HepG2 (cell line): ENCODE results near the gene KRT38. TPM values are rescaled to one million over a fixed set of nuclear protein-coding genes. Genes with fewer than 3 reads are reported as not detected.

Experiments used
- ATAC-seq: fragments of 200-7000 bp; cut with Tn5 transposase; 3 replicates; pipeline ENCODE4 v1.9.1; 2020; ENCODE audit warnings: mild to moderate bottlenecking, moderate library complexity
- BruUV-seq: library from RNA; stranded (reverse); fragments of 400-500 nt; replicated peaks from 2 replicates; lab custom pipeline; 2021; lab: Mats Ljungman, UMichigan
- CTCF ChIA-PET: fragments of 300-600 bp; formaldehyde crosslinking; extraction: SDS; loops from one replicate; lab custom pipeline; 2021; ENCODE audit warnings: low total read pairs, inconsistent platforms, low intra/inter-chr PET ratio; lab: Yijun Ruan, JAX
- POLR2A ChIA-PET: fragments of 350-600 bp; sonication (Branson Sonifier 250); formaldehyde crosslinking; loops from one replicate; lab custom pipeline; 2020; ENCODE audit warnings: antibody characterized with exemption, inconsistent platforms; lab: Yijun Ruan, JAX
- DNase-seq: peaks from one replicate; pipeline ENCODE4 v3.0.0-alpha.2; 2015; ENCODE audit warnings: low spot score
- FAIRE-seq: peaks from 3 replicates; lab custom pipeline; 2011; peaks lifted over from hg19 to GRCh38; lab: Jason Lieb, UNC
- H2AFZ ChIP-seq: one replicate; pipeline ENCODE4 v1.6.1; 2011; ENCODE audit warnings: low read length, inconsistent platforms
- H3K27ac ChIP-seq: fragments of 300-600 bp; 3 replicates; pipeline ENCODE4 v1.8.0; 2011; ENCODE audit warnings: mixed run types, mild to moderate bottlenecking, mixed read lengths, low read length, inconsistent platforms; ENCODE audit not compliant: insufficient read depth; ENCODE audit errors: extremely low read length
- H3K27me3 ChIP-seq, 2 experiments: fragments of 200-600 bp in 1 of 2; 2 replicates in 1 of 2; 3 replicates in 1 of 2; pipeline versions ENCODE4 v1.6.0 to v1.8.0; 2011; ENCODE audit warnings: low read length in 2 of 2, mild to moderate bottlenecking in 2 of 2, moderate library complexity in 2 of 2, inconsistent platforms in 1 of 2; ENCODE audit not compliant: insufficient read depth in 2 of 2, control insufficient read depth in 1 of 2
- H3K36me3 ChIP-seq, 2 experiments: fragments of 200-600 bp in 1 of 2; replicated peaks in 1 of 2; 2 replicates in 1 of 2; 3 replicates in 1 of 2; pipeline versions ENCODE4 v1.5.1 to v1.8.0; 2011; ENCODE audit warnings: low read length in 2 of 2, inconsistent platforms in 1 of 2; ENCODE audit not compliant: insufficient read depth in 2 of 2, control insufficient read depth in 1 of 2
- H3K4me1 ChIP-seq: 2 replicates; pipeline ENCODE4 v1.5.1; 2012; ENCODE audit warnings: low read length, inconsistent platforms; ENCODE audit not compliant: insufficient read depth
- H3K4me2 ChIP-seq: 2 replicates; pipeline ENCODE4 v1.6.0; 2011; ENCODE audit warnings: low read depth, low read length, inconsistent platforms
- H3K4me3 ChIP-seq, 3 experiments: fragments of 200-600 bp in 1 of 3; sonication (generic), shearing (Covaris generic) in 1 of 3; replicated peaks in 1 of 3; 2 replicates each; pipeline ENCODE4 v1.5.1; 2011 to 2016; ENCODE audit warnings: low read length in 3 of 3, inconsistent platforms in 2 of 3, low read depth in 2 of 3, mild to moderate bottlenecking in 2 of 3, control low read depth in 1 of 3, mixed read lengths in 1 of 3; ENCODE audit not compliant: insufficient read depth in 1 of 3
- H3K79me2 ChIP-seq: one replicate; pipeline ENCODE4 v1.6.1; 2011; ENCODE audit warnings: low read length, inconsistent platforms; ENCODE audit not compliant: insufficient read depth
- H3K9ac ChIP-seq: 2 replicates; pipeline ENCODE4 v1.6.0; 2011; ENCODE audit warnings: mild to moderate bottlenecking, low read depth, low read length, inconsistent platforms; ENCODE audit not compliant: insufficient read depth
- H3K9me3 ChIP-seq: 2 replicates; pipeline ENCODE4 v1.5.1; 2012; ENCODE audit warnings: mild to moderate bottlenecking, low read length
- H4K20me1 ChIP-seq: 2 replicates; pipeline ENCODE4 v1.6.0; 2011; ENCODE audit warnings: inconsistent platforms, mild to moderate bottlenecking, low read length, moderate library complexity; ENCODE audit not compliant: insufficient read depth
- CEBPB ChIP-seq: IDR thresholded peaks from 2 replicates; pipeline ENCODE4 v1.6.1; 2011; ENCODE audit warnings: low read depth, low read length, improper control_type of control experiment, borderline replicate concordance
- CEBPG ChIP-seq: IDR thresholded peaks from 2 replicates; pipeline ENCODE4 v1.6.1; 2016
- EP300 ChIP-seq, 3 experiments: sonication (generic) in 1 of 3; formaldehyde crosslinking in 1 of 3; IDR thresholded peaks; 2 replicates each; pipeline versions ENCODE4 v1.5.1 to v1.6.1; 2011 to 2020; ENCODE audit warnings: low read depth in 2 of 3, low read length in 2 of 3, borderline replicate concordance in 1 of 3, improper control_type of control experiment in 1 of 3, mild to moderate bottlenecking in 1 of 3, missing genetic modification reagents in 1 of 3, moderate library complexity in 1 of 3
- GATAD2A ChIP-seq: IDR thresholded peaks from 2 replicates; pipeline ENCODE4 v1.6.1; 2016
- HMG20A ChIP-seq: IDR thresholded peaks from 2 replicates; pipeline ENCODE4 v1.6.1; 2016; ENCODE audit warnings: borderline replicate concordance
- HNF4G ChIP-seq, 2 experiments: sonication (generic) in 1 of 2; formaldehyde crosslinking in 1 of 2; IDR thresholded peaks; 2 replicates each; pipeline versions ENCODE4 v1.4.0 to v1.6.1; 2011 to 2020; ENCODE audit warnings: borderline replicate concordance in 2 of 2, low read depth in 2 of 2, mild to moderate bottlenecking in 2 of 2, low read length in 1 of 2, missing genetic modification reagents in 1 of 2, moderate library complexity in 1 of 2
- JDP2 ChIP-seq: sonication (generic); formaldehyde crosslinking; IDR thresholded peaks from 2 replicates; pipeline ENCODE4 v1.8.1; 2022; ENCODE audit warnings: missing genetic modification reagents, borderline replicate concordance
- KLF9 ChIP-seq: IDR thresholded peaks from 2 replicates; pipeline ENCODE4 v1.6.1; 2016; ENCODE audit warnings: low read depth
- PCBP2 ChIP-seq: fragments of 200-400 bp; formaldehyde crosslinking; optimal IDR thresholded peaks from 2 replicates; pipeline ENCODE3; 2018; ENCODE audit warnings: low read length, low read depth; ENCODE audit not compliant: poor library complexity, severe bottlenecking
- SMC3 ChIP-seq: IDR thresholded peaks from 2 replicates; pipeline ENCODE4 v1.6.1; 2011; ENCODE audit warnings: low read length, improper control_type of control experiment
- SOX13 ChIP-seq, 3 experiments: fragments of 450-650 bp in 1 of 3; sonication (generic) in 1 of 3; formaldehyde crosslinking in 1 of 3; IDR thresholded peaks in 2 of 3; conservative IDR thresholded peaks in 1 of 3; 2 replicates each; pipeline versions ENCODE4 v1.5.0 to v1.6.1; 2016 to 2020; ENCODE audit warnings: antibody characterized with exemption in 1 of 3, mild to moderate bottlenecking in 1 of 3, missing compliant biosample characterization in 1 of 3, missing genetic modification reagents in 1 of 3, moderate library complexity in 1 of 3
- TEAD3 ChIP-seq: optimal IDR thresholded peaks from 2 replicates; pipeline ENCODE3; 2016; ENCODE audit warnings: borderline replicate concordance
- TMF1 ChIP-seq: sonication (generic); formaldehyde crosslinking; IDR thresholded peaks from 2 replicates; pipeline ENCODE4 v1.8.1; 2022; ENCODE audit warnings: low read depth, missing genetic modification reagents
- ZNF597 ChIP-seq: sonication (generic); formaldehyde crosslinking; IDR thresholded peaks from 2 replicates; pipeline ENCODE4 v1.5.0; 2020; ENCODE audit warnings: missing genetic modification reagents
- ZNF614 ChIP-seq: IDR thresholded peaks from 2 replicates; pipeline ENCODE4 v1.6.1; 2018; ENCODE audit warnings: missing biosample characterization, missing genetic modification reagents, inconsistent platforms, borderline replicate concordance
- ZNF629 ChIP-seq: sonication (generic); formaldehyde crosslinking; conservative IDR thresholded peaks from 2 replicates; pipeline ENCODE4 v1.5.0; 2020; ENCODE audit warnings: missing genetic modification reagents
- ZNF644 ChIP-seq: IDR thresholded peaks from 2 replicates; pipeline ENCODE4 v1.6.1; 2016; ENCODE audit warnings: low read depth
- WGBS: methylation state at CpG from one replicate; pipeline ENCODE4 v1.1.6; 2017; ENCODE audit warnings: low lambda C conversion rate; 5-methylcytosine and 5-hydroxymethylcytosine counted together
- in situ Hi-C: cut with HindIII; loops from 2 replicates; pipeline ENCODE4 v1.10.0; 2017; ENCODE audit warnings: low pct_unique_long_range_greater_than_20kb; ENCODE audit not compliant: extremely low pct_ligation_motif_present
- intact Hi-C: fragments of 100-400 bp; cut with micrococcal nuclease; formaldehyde crosslinking; loops from one replicate; pipeline ENCODE4 v1.10.0; 2022; ENCODE audit not compliant: unreplicated experiment
- polyA plus RNA-seq, 8 experiments: library from polyadenylated mRNA; depleted of rRNA in 3 of 8; stranded (reverse) in 7 of 8; unstranded in 1 of 8; fragments of >200 nt; fragmentation: Illumina TruSeq in 4 of 8; extraction: Trizol in 4 of 8; gene quantifications; 2 replicates each; pipeline versions ENCODE4 v1.2.1 to v1.2.3, GENCODE V29; 2011 to 2016; ENCODE audit warnings: low read depth in 4 of 8, missing spikeins in 1 of 8, mixed read lengths in 1 of 8; ENCODE audit not compliant: insufficient read depth in 1 of 8
- total RNA-seq, 5 experiments: library from RNA; depleted of rRNA; stranded (reverse); fragments of >200 nt; fragmentation: Illumina TruSeq; extraction: Trizol; gene quantifications; 2 replicates each; pipeline ENCODE4 v1.2.3, GENCODE V29; 2016; ENCODE audit warnings: low read depth in 1 of 5
- TF ChIP-seq, protein P1 (sequence below): sonication (generic); formaldehyde crosslinking; IDR thresholded peaks from 2 replicates; pipeline ENCODE4 v1.5.0; 2020; ENCODE audit warnings: mild to moderate bottlenecking, low read depth, missing genetic modification reagents, borderline replicate concordance
- TF ChIP-seq, protein P2 (sequence below): sonication (generic); formaldehyde crosslinking; IDR thresholded peaks from 2 replicates; pipeline ENCODE4 v1.4.0; 2020; ENCODE audit warnings: mild to moderate bottlenecking, missing genetic modification reagents
- TF ChIP-seq, protein P3 (sequence below), 2 experiments: fragments of 450-650 bp in 1 of 2; sonication (generic) in 1 of 2; formaldehyde crosslinking; IDR thresholded peaks; 2 replicates each; pipeline versions ENCODE4 v1.5.0 to v1.8.0; 2020 to 2022; ENCODE audit warnings: mild to moderate bottlenecking in 1 of 2, missing genetic modification reagents in 1 of 2

Gene KRT38
- total and polyA plus RNA-seq, 2 of the 13 experiments (the other 11 are each of a cell fraction or from before 2014, with no cell fraction given), result not detected

GRCh38 chr17:41439375-41439774 is 1.4 kb downstream of the KRT38 start:
- no peak overlapping the region for H3K4me2 ChIP-seq
- no TSS peak for BruUV-seq
- in situ Hi-C loops, result no loop called here
- peak; percentile 76 for DNase-seq
- no peaks in the 10 kb centered on the region for H3K79me2 ChIP-seq
- H2AFZ ChIP-seq, result no peak overlapping the region
- 0% methylated on average over 4 of the region's 5 CpGs for WGBS
- peaks cover 6% of the 10 kb centered on the region; the same call in 1 of the 2 replicates for H3K4me1 ChIP-seq
- no peak overlapping the region for H3K4me3 ChIP-seq
- no peaks in the 10 kb centered on the region; a peak in 2 of 5 replicates for H3K27me3 ChIP-seq
- H3K27ac ChIP-seq, result no peak overlapping the region
- peak; percentile 72 for ATAC-seq
- CTCF ChIA-PET, result no interaction called here
- no peak overlapping the region for H3K9ac ChIP-seq
- no peaks in the 10 kb centered on the region for H4K20me1 ChIP-seq
- POLR2A ChIA-PET, result no interaction called here
- intact Hi-C loops, result no loop called here
- H3K9me3 ChIP-seq, result no peaks in the 10 kb centered on the region
- H3K36me3 ChIP-seq, result no peaks in the 10 kb centered on the region
- FAIRE-seq, result peak; percentile 67
- TF ChIP-seq JDP2 (CRISPR knock-in tag) (no peak), ZNF629 (CRISPR knock-in tag) (no peak), PCBP2 (no peak), ZNF644 (CRISPR knock-in tag) (peak; percentile 75; the same call in 1 of the 2 replicates), HNF4G (IDR thresholded peaks at IDR 0.05; ENCODE audit: borderline replicate concordance, low read depth, low read length) (0 out of 2 replicates have a peak, but pooled peaks have one; percentile 8), HNF4G (CRISPR knock-in tag; IDR thresholded peaks at IDR 0.05; ENCODE audit: borderline replicate concordance, low read depth) (no peak), HMG20A (CRISPR knock-in tag) (0 out of 2 replicates have a peak, but pooled peaks have one; percentile 43), TMF1 (CRISPR knock-in tag) (no peak), KLF9 (CRISPR knock-in tag) (no peak), TEAD3 (CRISPR knock-in tag) (peak; percentile 28), GATAD2A (CRISPR knock-in tag) (peak; percentile 47; the same call in 1 of the 2 replicates), ZNF597 (CRISPR knock-in tag) (no peak), SMC3 (peak; percentile 42; the same call in 1 of the 2 replicates), CEBPG (peak; percentile 87), ZNF614 (0 out of 2 replicates have a peak, but pooled peaks have one; percentile 42), CEBPB (peak; percentile 99), EP300 (IDR thresholded peaks at IDR 0.05; ENCODE audit: low read depth in 2 of 2, low read length in 2 of 2) (peak in 1 of 2 experiments; percentile 63; a peak in 1 of 4 replicates), EP300 (CRISPR knock-in tag; IDR thresholded peaks at IDR 0.05; ENCODE audit: borderline replicate concordance) (no peak), SOX13 (IDR thresholded peaks at IDR 0.05) (no peak), SOX13 (CRISPR knock-in tag; conservative IDR thresholded peaks at IDR 0.05 in 1 of 2, IDR thresholded peaks at IDR 0.05 in 1 of 2) (peak in 1 of 2 experiments; percentile 62; a peak in 2 of 4 replicates)
- TF ChIP-seq, protein P1, sequence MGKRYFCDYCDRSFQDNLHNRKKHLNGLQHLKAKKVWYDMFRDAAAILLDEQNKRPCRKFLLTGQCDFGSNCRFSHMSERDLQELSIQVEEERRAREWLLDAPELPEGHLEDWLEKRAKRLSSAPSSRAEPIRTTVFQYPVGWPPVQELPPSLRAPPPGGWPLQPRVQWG (CRISPR knock-in tag), result no peak
- TF ChIP-seq, protein P2, sequence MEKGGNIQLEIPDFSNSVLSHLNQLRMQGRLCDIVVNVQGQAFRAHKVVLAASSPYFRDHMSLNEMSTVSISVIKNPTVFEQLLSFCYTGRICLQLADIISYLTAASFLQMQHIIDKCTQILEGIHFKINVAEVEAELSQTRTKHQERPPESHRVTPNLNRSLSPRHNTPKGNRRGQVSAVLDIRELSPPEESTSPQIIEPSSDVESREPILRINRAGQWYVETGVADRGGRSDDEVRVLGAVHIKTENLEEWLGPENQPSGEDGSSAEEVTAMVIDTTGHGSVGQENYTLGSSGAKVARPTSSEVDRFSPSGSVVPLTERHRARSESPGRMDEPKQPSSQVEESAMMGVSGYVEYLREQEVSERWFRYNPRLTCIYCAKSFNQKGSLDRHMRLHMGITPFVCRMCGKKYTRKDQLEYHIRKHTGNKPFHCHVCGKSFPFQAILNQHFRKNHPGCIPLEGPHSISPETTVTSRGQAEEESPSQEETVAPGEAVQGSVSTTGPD (CRISPR knock-in tag), result no peak
- TF ChIP-seq, protein P3, sequence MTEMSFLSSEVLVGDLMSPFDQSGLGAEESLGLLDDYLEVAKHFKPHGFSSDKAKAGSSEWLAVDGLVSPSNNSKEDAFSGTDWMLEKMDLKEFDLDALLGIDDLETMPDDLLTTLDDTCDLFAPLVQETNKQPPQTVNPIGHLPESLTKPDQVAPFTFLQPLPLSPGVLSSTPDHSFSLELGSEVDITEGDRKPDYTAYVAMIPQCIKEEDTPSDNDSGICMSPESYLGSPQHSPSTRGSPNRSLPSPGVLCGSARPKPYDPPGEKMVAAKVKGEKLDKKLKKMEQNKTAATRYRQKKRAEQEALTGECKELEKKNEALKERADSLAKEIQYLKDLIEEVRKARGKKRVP (CRISPR knock-in tag; IDR thresholded peaks at IDR 0.05), result peak in 1 of 2 experiments; percentile 69; a peak in 1 of 4 replicates
